Right lobe of liver (tissue), 6 donors: ENCODE data around the gene OR10D3. TPM values are rescaled to one million over a fixed set of nuclear protein-coding genes. Genes with fewer than 3 reads are reported as not detected.

Experiments used
- ATAC-seq, 4 donors: fragments of 200-7000 bp; cut with Tn5 transposase; one replicate each; pipeline ENCODE4 v1.9.1; 2020; ENCODE audit warnings: mild to moderate bottlenecking in 4 of 4, moderate library complexity in 4 of 4
- DNase-seq, 3 donors: peaks; one replicate each; pipeline ENCODE4 v3.0.0-alpha.2; 2020
- H3K27ac ChIP-seq, 3 donors: fragments of 200-600 bp; one replicate each; pipeline ENCODE4 v1.8.0; 2022
- H3K27me3 ChIP-seq, 2 donors: fragments of 200-600 bp; one replicate each; pipeline ENCODE4 v1.8.0; 2022
- H3K36me3 ChIP-seq, 4 donors: fragments of 200-600 bp; sonication (generic) in 1 of 4; one replicate each; pipeline versions ENCODE4 v1.5.1 to v1.8.0; 2017 to 2022; ENCODE audit warnings: control low read depth in 1 of 4
- H3K4me1 ChIP-seq, 4 donors: fragments of 200-600 bp; sonication (generic) in 1 of 4; one replicate each; pipeline versions ENCODE4 v1.5.1 to v1.8.0; 2017 to 2022; ENCODE audit warnings: control low read depth in 1 of 4
- H3K4me3 ChIP-seq, 3 donors: fragments of 200-600 bp; one replicate each; pipeline ENCODE4 v1.8.0; 2022
- H3K9me3 ChIP-seq, 4 donors: fragments of 200-600 bp; sonication (generic) in 1 of 4; one replicate each; pipeline versions ENCODE4 v1.5.1 to v1.8.0; 2017 to 2022; ENCODE audit warnings: control low read depth in 1 of 4
- CTCF ChIP-seq, 4 donors: fragments of 200-600 bp in 3 of 4; fragments of 450-650 bp in 1 of 4; IDR thresholded peaks; one replicate each; pipeline versions ENCODE4 v1.5.1 to v1.8.0; 2016 to 2022; ENCODE audit warnings: antibody characterized with exemption in 4 of 4, mild to moderate bottlenecking in 2 of 4
- POLR2A ChIP-seq: fragments of 450-650 bp; IDR thresholded peaks from one replicate; pipeline ENCODE4 v1.6.1; 2017; ENCODE audit warnings: antibody characterized with exemption, mild to moderate bottlenecking
- WGBS: methylation state at CpG from one replicate; pipeline ENCODE4 v1.1.6; 2018; ENCODE audit warnings: low coverage, low lambda C conversion rate; ENCODE audit not compliant: insufficient coverage; ENCODE audit errors: missing lambda C conversion rate; 5-methylcytosine and 5-hydroxymethylcytosine counted together
- intact Hi-C, 2 donors: fragments of 100-400 bp; cut with DNase I; formaldehyde crosslinking; loops; one replicate each; pipeline versions ENCODE4 v1.11.2 to v1.14.1; 2022
- total RNA-seq, 6 experiments: library from RNA; depleted of rRNA in 2 of 6; stranded (reverse); fragments of >200 nt in 2 of 6; fragmentation: NEBNext Ultra II Directional in 3 of 6; extraction: Animal tissue kit (Norgen Biotek cat#: 25700) in 3 of 6; gene quantifications; one replicate each; pipeline versions ENCODE4 v1.1.0 to v1.2.4, GENCODE V29; 2016 to 2023
- donor health status: DM: no; HTN: yes; CAD: no.
- donor health status: DM: no; HTN: no; CAD: no.
- donor health status: DM: no; HTN: no; CAD: no.
- donor health status: DM: no; HTN: yes; CAD: no.
- donor health status: DM: no; HTN: yes; CAD: no.

The OR10D3 gene
- total RNA-seq, 6 experiments from 2014 or later = not detected

- 54% methylated on average over 2 of the region's 2 CpGs for WGBS
- intact Hi-C loops = no loop called here
- no peak for ATAC-seq
Observed at GRCh38 chr11:124190298-124191139, 7.4 kb downstream of the OR10D3 start.

GRCh38 chr11:124193221-124194010, 10.3 kb downstream of the OR10D3 start:
- WGBS = 41% methylated on average over 6 of the region's 6 CpGs
- Histone ChIP-seq H3K27ac (no peak overlapping the region), H3K9me3 (no peaks in the 10 kb centered on the region), H3K4me3 (no peak overlapping the region), H3K4me1 (no peaks in the 10 kb centered on the region), H3K27me3 (no peaks in the 10 kb centered on the region), H3K36me3 (no peaks in the 10 kb centered on the region)
- TF ChIP-seq POLR2A = no peak
- no peak for TF ChIP-seq CTCF (IDR thresholded peaks at IDR 0.05)
- ATAC-seq (no peak), DNase-seq (no peak)
- intact Hi-C loops = no loop called here

More at GRCh38 chr11:124190298-124191139, 7.4 kb downstream of the OR10D3 start:
- DNase-seq = no peak
- TF ChIP-seq CTCF (IDR thresholded peaks at IDR 0.05) = no peak
- no peak for TF ChIP-seq POLR2A
- no peaks in the 10 kb centered on the region for H3K9me3 ChIP-seq
- no peaks in the 10 kb centered on the region for H3K36me3 ChIP-seq
- no peak overlapping the region for H3K27ac ChIP-seq
- H3K4me3 ChIP-seq = no peak overlapping the region
- no peaks in the 10 kb centered on the region for H3K27me3 ChIP-seq
- H3K4me1 ChIP-seq = no peaks in the 10 kb centered on the region

- ATAC-seq = no peak
- intact Hi-C loops = no loop called here
- no peaks in the 10 kb centered on the region for H3K27me3 ChIP-seq
- TF ChIP-seq CTCF (IDR thresholded peaks at IDR 0.05) (no peak), POLR2A (no peak)
- no peaks in the 10 kb centered on the region for H3K36me3 ChIP-seq
- no peak for DNase-seq
- WGBS = 62% methylated on average over 5 of the region's 6 CpGs
- H3K27ac ChIP-seq = no peak overlapping the region
- no peaks in the 10 kb centered on the region for H3K9me3 ChIP-seq
- H3K4me1 ChIP-seq = no peaks in the 10 kb centered on the region
- H3K4me3 ChIP-seq = no peak overlapping the region
Observed at GRCh38 chr11:124194293-124195188, 11.4 kb downstream of the OR10D3 start.

- no peak overlapping the region for H3K27ac ChIP-seq
- 15% methylated on average over 4 of the region's 4 CpGs for WGBS
- TF ChIP-seq CTCF (IDR thresholded peaks at IDR 0.05) (peak; percentile 54 to 68 (median 58)), POLR2A (no peak)
- H3K27me3 ChIP-seq = no peaks in the 10 kb centered on the region
- no peak for DNase-seq
- H3K9me3 ChIP-seq = no peaks in the 10 kb centered on the region
- H3K4me3 ChIP-seq = no peak overlapping the region
- peak; percentile 83 to 88 (median 86) for ATAC-seq
- no peaks in the 10 kb centered on the region for H3K36me3 ChIP-seq
- intact Hi-C loops = no loop called here
- H3K4me1 ChIP-seq = no peaks in the 10 kb centered on the region
Observed at GRCh38 chr11:124195189-124195734, 12.1 kb downstream of the OR10D3 start.
